Mucosa of gallbladder (tissue), 1 donor: ENCODE data around the gene GPR173. TPM values are rescaled to one million over a fixed set of nuclear protein-coding genes. Genes with fewer than 3 reads are reported as not detected.

Source experiments
- DNase-seq: peaks from one replicate; pipeline ENCODE4 v3.0.0-alpha.2; 2020; ENCODE audit warnings: low spot score
- total RNA-seq: library from RNA; stranded (reverse); gene quantifications from one replicate; pipeline ENCODE4 v1.2.1, GENCODE V29; 2021
- donor health status: DM: no; HTN: no; CAD: no.

Gene GPR173, protein sequence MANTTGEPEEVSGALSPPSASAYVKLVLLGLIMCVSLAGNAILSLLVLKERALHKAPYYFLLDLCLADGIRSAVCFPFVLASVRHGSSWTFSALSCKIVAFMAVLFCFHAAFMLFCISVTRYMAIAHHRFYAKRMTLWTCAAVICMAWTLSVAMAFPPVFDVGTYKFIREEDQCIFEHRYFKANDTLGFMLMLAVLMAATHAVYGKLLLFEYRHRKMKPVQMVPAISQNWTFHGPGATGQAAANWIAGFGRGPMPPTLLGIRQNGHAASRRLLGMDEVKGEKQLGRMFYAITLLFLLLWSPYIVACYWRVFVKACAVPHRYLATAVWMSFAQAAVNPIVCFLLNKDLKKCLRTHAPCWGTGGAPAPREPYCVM
- total RNA-seq, result 1.4 TPM

DNA sequence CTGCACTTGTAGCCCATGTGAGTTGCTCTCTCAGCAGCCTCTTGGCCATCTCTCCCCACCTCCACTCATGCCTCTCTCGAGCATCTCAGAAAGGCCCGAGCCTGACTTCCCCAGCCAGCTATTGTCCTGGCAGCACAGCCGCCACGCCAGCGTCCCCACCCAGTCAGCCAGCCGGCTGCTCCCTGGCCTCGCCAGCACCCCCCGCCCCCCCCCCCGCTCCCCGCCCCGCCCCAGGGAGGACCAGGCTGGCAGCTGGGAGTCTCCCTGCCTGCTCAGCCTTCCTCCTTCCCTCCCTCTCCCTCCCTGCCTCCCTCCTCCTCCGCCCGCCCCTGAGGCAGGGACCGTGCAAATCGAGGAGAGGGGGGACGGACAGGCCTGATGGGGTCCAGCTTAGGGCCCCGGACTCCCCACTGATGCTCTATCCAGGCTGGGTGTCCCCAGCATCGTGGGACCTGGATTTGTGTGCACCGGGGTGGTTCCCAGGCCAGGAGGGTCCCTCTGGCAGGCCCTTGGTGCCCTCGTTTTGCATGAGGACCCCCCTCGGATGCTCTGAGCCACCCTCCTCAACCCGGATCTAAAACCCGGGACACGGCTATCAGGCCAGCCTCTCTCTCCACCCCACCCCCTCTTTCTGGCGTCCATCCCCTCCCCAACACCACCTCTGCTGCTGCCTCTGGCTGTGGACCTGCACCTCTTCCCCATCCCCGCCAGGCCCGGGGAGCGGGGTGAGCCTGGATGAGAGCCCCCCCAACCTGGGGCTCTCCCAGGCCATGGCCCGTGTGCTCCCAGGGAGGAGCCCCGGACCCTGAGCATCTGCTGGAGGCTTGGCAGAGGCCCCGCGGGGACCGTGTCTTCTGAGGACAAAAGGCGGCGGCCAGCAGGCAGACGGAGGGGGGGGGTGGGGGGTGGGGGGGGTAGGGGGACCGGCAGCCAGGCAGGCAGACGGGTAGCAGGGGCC lies at the start of gene GPR173:
Gene GPR173 (plus strand): TSS at position 621 of the 958 bp plus-strand sequence. CDS start 27,833 bp downstream, outside the sequence.
- no peak for DNase-seq

GRCh38 chrX:53000447-53001135 lies 48.0 kb upstream of the GPR173 start:
- no peak for DNase-seq

DNA sequence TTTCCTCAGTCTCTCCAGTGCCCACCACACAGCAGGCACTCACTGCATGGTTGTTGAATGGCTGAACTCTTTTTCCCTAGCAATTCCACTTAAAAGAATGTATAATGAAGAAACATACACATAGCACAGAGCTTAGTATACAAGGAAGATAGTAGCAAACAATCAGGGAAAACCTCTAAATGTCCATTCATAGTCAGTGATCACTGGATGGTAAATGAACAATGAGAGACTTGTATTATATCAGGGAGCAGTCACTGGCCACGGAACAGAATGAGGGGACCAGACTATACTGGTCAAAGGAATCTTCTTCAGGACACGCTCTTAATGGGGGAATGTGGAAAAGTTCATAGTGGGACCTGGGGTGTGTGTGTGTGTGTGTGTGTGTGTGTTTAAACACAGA lies 46.6 kb upstream of the GPR173 start:
- no peak for DNase-seq

GRCh38 chrX:53003111-53003510 lies 45.5 kb upstream of the GPR173 start:
- no peak for DNase-seq

- no peak for DNase-seq
These were observed 44.6 kb upstream of the GPR173 start for GRCh38 chrX:53004038-53004437.

DNA sequence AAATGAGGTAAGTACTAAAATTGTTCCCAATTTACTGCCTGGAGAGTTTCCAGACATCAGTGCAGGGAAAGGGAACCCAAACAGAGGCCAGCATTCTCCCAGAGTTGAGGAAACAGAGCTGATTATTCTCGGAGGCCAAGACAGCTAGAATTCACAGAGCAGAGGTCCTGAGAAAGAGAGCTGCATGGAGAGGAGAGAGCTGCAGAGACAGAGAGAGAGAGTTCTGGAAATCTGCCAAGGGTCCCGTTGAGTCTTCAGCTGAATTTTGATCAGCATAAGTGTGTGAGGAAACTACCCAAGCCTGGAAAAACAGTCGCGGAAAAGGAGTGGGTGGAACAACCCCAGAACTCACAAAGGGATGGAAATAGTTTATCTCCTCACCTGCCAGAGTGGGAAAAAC lies 43.8 kb upstream of the GPR173 start:
- no peak for DNase-seq

- DNase-seq, result no peak
These were observed 43.3 kb upstream of the GPR173 start for GRCh38 chrX:53005327-53005726.

- no peak for DNase-seq
These were observed 39.6 kb upstream of the GPR173 start for GRCh38 chrX:53009032-53009431.

GRCh38 chrX:53013291-53013690 lies 35.3 kb upstream of the GPR173 start:
- no peak for DNase-seq

GRCh38 chrX:53018627-53019026 lies 30.0 kb upstream of the GPR173 start:
- DNase-seq, result no peak

DNA sequence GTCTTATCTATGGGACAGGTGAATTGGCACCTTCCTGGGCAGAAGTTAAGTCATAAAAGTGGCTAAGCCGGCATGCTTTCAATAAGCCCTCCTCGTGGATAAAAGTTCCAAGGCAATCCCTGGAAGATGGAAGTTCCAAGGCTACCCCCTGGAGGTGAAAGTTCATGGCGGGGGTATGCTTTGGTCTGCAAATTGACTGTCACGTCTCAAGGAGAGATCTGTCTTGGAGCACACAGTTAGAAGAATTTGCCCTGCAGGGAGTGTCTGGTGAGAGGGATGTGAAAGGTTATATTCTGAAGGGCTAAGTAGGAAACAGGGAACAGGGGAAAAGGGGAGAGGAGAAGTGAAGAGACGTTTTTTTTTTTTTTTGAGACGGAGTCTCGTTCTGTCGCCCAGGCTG lies 26.2 kb upstream of the GPR173 start:
- no peak for DNase-seq

- no peak for DNase-seq
These were observed 19.9 kb upstream of the GPR173 start for GRCh38 chrX:53028678-53029077.

DNA sequence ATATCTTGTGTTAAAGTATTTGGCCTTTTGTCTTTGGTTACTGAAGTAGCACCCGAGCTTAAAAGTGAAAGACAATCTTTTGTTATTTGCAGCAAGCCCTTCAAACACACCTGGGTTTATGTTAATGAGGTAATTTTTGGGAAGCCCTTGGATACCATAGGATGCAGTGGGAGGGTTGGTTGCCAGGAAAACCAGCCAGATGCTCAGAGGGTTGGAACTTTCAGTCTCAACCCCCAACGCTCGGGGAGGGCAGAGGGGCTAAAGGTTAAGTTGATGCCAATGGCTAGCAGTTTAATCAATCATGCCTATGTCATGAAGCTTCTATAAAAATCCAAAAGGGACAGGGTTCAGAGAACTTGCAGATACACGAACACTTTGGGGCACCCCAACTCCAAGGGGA lies 17.2 kb upstream of the GPR173 start:
- DNase-seq, result no peak

DNA sequence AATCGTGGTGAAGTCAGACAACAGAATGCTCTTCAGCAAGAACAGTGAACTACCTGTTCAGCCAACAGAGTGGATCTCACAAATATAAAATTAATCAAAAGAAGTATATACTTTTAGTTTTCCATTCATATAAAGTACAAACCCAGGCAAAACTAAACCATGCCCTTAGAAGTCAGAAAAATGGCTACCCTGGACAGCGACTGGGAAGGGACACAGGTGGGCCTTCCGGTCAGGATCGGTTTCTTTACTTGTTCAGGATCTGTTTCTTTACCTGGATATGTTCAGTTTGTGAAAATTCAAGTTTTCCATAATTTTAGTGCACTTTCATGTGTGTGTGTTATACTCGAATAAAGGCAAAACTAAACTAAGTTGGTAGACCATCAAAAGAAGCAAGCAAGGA lies 12.4 kb upstream of the GPR173 start:
- DNase-seq, result no peak

DNA sequence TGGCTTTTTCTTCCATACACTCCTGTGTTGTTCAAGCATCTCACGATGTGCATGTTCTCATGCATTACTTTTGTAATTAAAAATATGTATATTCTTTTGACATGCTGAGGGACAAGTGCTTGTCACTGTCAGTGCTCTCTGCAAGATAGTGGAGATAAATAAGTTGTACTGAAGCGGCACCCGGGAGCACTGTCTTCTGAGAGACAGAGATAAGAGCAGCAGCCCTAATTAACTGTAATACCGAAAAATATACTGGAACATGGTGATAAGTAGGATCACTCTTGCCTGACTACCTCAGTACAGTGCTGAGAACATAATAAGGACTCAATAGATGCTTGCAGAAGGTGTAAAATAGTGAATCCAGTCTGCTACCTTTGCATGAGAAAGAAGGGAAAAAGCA lies 9.4 kb upstream of the GPR173 start:
- no peak for DNase-seq

GRCh38 chrX:53044995-53045394 lies 3.6 kb upstream of the GPR173 start:
- no peak for DNase-seq

GRCh38 chrX:53047228-53047627 lies 1.4 kb upstream of the GPR173 start:
- DNase-seq, result no peak

- DNase-seq, result no peak
These were observed 533 bp downstream of the GPR173 start for GRCh38 chrX:53049127-53049517.

DNA sequence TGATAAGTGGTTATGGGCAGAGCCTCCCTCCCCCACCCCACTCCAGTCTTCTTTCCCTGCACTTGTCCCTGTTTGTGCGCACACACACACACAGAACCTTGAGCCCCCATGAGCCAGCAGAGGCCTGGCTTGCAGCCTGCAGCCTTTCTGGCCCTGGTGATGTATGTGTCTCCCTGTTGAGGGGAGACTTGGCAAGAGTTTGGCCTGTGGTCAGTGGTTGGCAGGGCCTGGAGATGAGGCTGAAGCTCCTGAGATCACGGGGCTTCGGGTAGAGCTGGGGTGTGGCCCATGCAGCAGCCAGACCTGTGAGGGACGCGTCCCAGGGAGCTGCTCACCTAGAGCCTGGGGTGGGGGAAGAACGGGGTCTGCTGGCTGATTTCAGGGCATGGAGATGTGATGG lies 2.3 kb downstream of the GPR173 start:
- no peak for DNase-seq

- no peak for DNase-seq
These were observed 6.8 kb downstream of the GPR173 start for GRCh38 chrX:53055244-53055849.

GRCh38 chrX:53056292-53056691 lies 7.7 kb downstream of the GPR173 start:
- DNase-seq, result no peak

- no peak for DNase-seq
These were observed 16.5 kb downstream of the GPR173 start for GRCh38 chrX:53065104-53065503.
